ENCODE measurements around the gene COPS4.
"Not testable (repeated sequence)": the region's sequence is repeated elsewhere in the genome, so short reads cannot be mapped to it uniquely, and the experiment has no call there.

Gene COPS4

DNA sequence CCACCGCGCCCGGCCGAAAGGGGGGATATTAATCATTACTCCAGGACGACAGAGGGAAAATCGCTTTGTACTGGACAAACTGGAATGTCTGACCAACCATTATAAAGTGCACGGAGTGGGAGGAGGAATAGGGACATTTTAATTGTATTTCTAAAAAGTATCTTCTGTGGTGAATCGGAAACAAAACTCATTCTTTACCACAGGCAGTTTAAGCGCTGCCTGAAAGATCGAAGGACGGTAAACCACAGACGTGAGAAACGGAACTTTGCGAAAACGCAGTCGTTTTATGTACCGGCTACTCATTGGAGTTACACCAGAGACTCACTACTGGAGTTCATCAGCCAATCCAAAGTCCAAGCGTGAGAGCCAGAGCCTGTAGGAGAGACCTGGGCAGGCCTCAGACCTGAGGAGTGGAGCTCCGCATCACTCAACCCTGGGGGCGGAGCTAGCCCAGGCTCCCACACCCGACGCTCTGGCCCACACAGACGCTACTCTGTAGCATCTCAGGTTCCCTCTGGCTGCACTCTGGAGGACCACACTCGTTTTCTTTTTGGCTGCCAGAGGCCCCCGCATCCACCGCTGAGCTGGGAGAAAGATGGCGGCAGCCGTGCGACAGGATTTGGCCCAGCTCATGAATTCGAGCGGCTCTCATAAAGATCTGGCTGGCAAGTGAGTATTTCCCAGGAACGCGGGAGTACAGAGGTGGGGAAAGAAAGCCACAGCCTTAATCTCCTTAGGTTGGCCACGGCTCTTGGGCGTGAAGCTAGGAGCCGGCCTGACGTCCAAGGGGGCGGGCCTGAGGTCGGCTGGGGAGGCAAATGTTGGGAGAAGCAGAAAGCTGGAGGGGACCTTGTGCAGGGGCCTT, at the start of gene COPS4:
Gene COPS4, plus strand, starts transcription at position 554 of the 865 bp plus-strand sequence. Its CDS starts 42 bp downstream, at position 596.
- TF ChIP-seq CTBP1 (IDR thresholded peaks at IDR 0.05; ENCODE audit: borderline replicate concordance) (peak; percentile 68; the same call in 1 of the 2 replicates), ZNF384 (IDR thresholded peaks at IDR 0.05) (no peak), FOXK2 (IDR thresholded peaks at IDR 0.05) (no peak), FOXM1 (IDR thresholded peaks at IDR 0.05; ENCODE audit: borderline replicate concordance) (peak; percentile 80), SP1 (IDR thresholded peaks at IDR 0.05) (no peak), ELF4 (IDR thresholded peaks at IDR 0.05) (peak; percentile 54), L3MBTL2 (conservative IDR thresholded peaks at IDR 0.05) (no peak; the same call in 1 of the 2 replicates), PKNOX1 (IDR thresholded peaks at IDR 0.05) (peak; percentile 91), TARDBP (IDR thresholded peaks at IDR 0.05) (no peak)
- CTCF ChIA-PET: interaction anchor here (0.6 to 1.0 kb wide), 4 partner anchors 13 to 296 kb away, joined by 3 read pairs; no protein-coding TSS in a partner anchor
- POLR2A ChIA-PET: interaction anchor here (0.5 to 1.4 kb wide), 19 partner anchors 9 to 667 kb away, joined by 3 to 59 read pairs (median 4); partner anchors contain the start of genes LIN54 and THAP9
- DNase-seq (ENCODE audit: extremely low spot score): peak; percentile 96

DNA sequence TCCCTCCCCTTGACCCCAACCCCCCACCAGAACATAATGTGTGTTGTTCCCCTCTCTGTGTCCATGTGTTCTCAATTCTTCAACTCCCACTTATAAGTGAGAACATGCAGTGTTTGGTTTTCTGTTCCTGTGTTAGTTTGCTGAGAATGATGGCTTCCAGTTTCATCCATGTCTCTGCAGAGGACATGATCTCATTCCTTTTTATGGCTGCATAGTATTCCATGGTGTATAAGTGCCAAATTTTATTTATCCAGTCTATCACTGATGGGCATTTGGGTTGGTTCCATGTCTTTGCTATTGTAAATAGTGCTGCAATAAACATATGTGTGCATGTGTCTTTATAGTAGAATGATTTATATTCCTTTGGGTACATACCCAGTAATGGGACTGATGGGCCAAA, 47.5 kb upstream of the COPS4 start:
- CTCF ChIA-PET; DNase-seq (ENCODE audit: extremely low spot score); POLR2A ChIA-PET: not testable (repeated sequence)

DNA sequence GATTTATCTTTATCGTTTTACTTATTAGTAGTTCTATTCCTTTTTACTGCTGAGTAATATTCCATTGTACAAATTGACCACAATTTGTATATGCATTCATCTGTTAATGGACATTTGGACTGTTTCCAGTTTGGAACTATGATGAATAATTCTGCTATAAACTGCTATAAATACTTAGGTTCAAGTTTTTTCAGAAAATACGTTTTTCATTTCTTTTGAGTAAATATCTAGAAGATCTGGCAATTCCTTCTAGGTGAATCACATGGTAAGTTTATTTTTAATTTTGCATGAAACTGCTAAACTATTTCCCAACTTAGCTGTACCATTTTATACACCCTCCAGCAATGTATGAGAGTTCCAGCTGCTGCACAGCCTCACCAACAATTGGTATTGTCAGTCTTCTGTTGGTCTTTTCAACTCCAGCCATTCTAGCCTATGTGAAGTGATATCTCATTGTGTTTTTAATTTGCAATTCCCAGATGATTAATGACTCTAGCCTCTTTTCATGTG, 46.6 kb upstream of the COPS4 start:
- DNase-seq (ENCODE audit: extremely low spot score): no peak
- ChIA-PET CTCF (interaction anchor here (0.7 kb wide), 1 partner anchor 126 kb away, joined by 5 read pairs; no protein-coding TSS in a partner anchor), POLR2A (no interaction called here)
- TF ChIP-seq ELF4 (IDR thresholded peaks at IDR 0.05) (no peak), BHLHE40 (IDR thresholded peaks at IDR 0.05; ENCODE audit: borderline replicate concordance) (no peak), FOXA1 (IDR thresholded peaks at IDR 0.05) (no peak)

- no peak for DNase-seq (ENCODE audit: extremely low spot score)
- POLR2A ChIA-PET: interaction anchor here (0.9 kb wide), 1 partner anchor 48 kb away, joined by 4 read pairs; no protein-coding TSS in a partner anchor
- CTCF ChIA-PET: no interaction called here
- TF ChIP-seq ZNF384 (IDR thresholded peaks at IDR 0.05): no peak
Measured at GRCh38 chr4:82989575-82990429, 45.2 kb upstream of the COPS4 start.

- CTCF ChIA-PET: no interaction called here
- TF ChIP-seq TARDBP (IDR thresholded peaks at IDR 0.05): no peak
- no peak for TF ChIP-seq FOXK2 (IDR thresholded peaks at IDR 0.05)
- no peak for TF ChIP-seq BHLHE40 (IDR thresholded peaks at IDR 0.05; ENCODE audit: borderline replicate concordance)
- TF ChIP-seq FOXA1 (IDR thresholded peaks at IDR 0.05): no peak
- TF ChIP-seq CTBP1 (IDR thresholded peaks at IDR 0.05; ENCODE audit: borderline replicate concordance): no peak
- no peak for TF ChIP-seq NFRKB (IDR thresholded peaks at IDR 0.05)
- TF ChIP-seq PKNOX1 (IDR thresholded peaks at IDR 0.05): no peak
- TF ChIP-seq SP1 (IDR thresholded peaks at IDR 0.05): no peak
- no peak for TF ChIP-seq SUZ12 (IDR thresholded peaks at IDR 0.05)
- no peak for TF ChIP-seq FOXM1 (IDR thresholded peaks at IDR 0.05; ENCODE audit: borderline replicate concordance)
- no peak for TF ChIP-seq L3MBTL2 (conservative IDR thresholded peaks at IDR 0.05)
- no peak for TF ChIP-seq ELF4 (IDR thresholded peaks at IDR 0.05)
- TF ChIP-seq ZNF384 (IDR thresholded peaks at IDR 0.05): no peak
- no peak for TF ChIP-seq LEF1 (IDR thresholded peaks at IDR 0.05; ENCODE audit: borderline replicate concordance)
- no peak for TF ChIP-seq HDGF (IDR thresholded peaks at IDR 0.05; ENCODE audit: borderline replicate concordance)
- TF ChIP-seq ARNT (IDR thresholded peaks at IDR 0.05): no peak
- DNase-seq (ENCODE audit: extremely low spot score): no peak
- POLR2A ChIA-PET: no interaction called here
Measured at GRCh38 chr4:82994834-82995233, 40.1 kb upstream of the COPS4 start.

- ChIA-PET CTCF (no interaction called here), POLR2A (interaction anchor here (2.3 kb wide), 1 partner anchor 13 kb away, joined by 17 read pairs; the partner anchor contains the start of gene LIN54)
- peak; percentile 32; the same call in 1 of the 2 replicates for TF ChIP-seq FOXK2 (IDR thresholded peaks at IDR 0.05)
- no peak for TF ChIP-seq FOXA1 (IDR thresholded peaks at IDR 0.05)
- no peak for DNase-seq (ENCODE audit: extremely low spot score)
Measured at GRCh38 chr4:82998898-82999297, 36.1 kb upstream of the COPS4 start.

DNA sequence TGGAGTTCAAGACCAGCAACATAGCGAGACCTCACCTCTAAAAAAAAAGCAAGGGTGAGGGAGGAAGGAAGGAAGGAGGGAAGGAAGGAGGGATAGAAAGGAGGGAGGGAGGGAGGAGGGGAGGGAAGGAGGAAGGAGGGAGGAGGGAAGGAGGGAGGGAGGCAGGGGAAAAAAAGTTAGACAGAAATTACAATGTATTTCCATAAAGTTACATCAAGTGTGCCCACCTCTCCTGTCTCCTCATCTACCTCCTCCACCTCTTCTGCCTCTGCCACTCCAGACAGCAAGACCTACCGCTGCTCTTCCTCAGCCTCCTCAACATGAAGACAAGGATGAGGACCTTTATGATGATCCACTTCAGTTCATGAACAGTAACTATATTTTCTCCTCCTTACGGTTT, 32.7 kb upstream of the COPS4 start:
- POLR2A ChIA-PET: no interaction called here
- no peak for DNase-seq (ENCODE audit: extremely low spot score)
- no peak for TF ChIP-seq FOXK2 (IDR thresholded peaks at IDR 0.05)
- no peak for TF ChIP-seq FOXM1 (IDR thresholded peaks at IDR 0.05; ENCODE audit: borderline replicate concordance)
- no peak for TF ChIP-seq TARDBP (IDR thresholded peaks at IDR 0.05)
- TF ChIP-seq SUZ12 (IDR thresholded peaks at IDR 0.05): no peak
- no peak for TF ChIP-seq FOXA1 (IDR thresholded peaks at IDR 0.05)
- TF ChIP-seq BHLHE40 (IDR thresholded peaks at IDR 0.05; ENCODE audit: borderline replicate concordance): no peak
- TF ChIP-seq CTBP1 (IDR thresholded peaks at IDR 0.05; ENCODE audit: borderline replicate concordance): no peak
- TF ChIP-seq ELF4 (IDR thresholded peaks at IDR 0.05): no peak
- TF ChIP-seq NFRKB (IDR thresholded peaks at IDR 0.05): no peak
- CTCF ChIA-PET: no interaction called here

GRCh38 chr4:83003044-83003791, 31.8 kb upstream of the COPS4 start:
- POLR2A ChIA-PET; DNase-seq (ENCODE audit: extremely low spot score): not testable (repeated sequence)
- CTCF ChIA-PET: interaction anchor here (0.7 kb wide), 1 partner anchor 10 kb away, joined by 3 read pairs; no protein-coding TSS in a partner anchor
